Measurements from ENCODE around the gene TAMALIN. TPM values are rescaled to one million over a fixed set of nuclear protein-coding genes. Genes with fewer than 3 reads are reported as not detected.
A peak's percentile ranks its signal among the peaks of the same experiment; 100 is the strongest.

TAMALIN gene
- 10 to 100 TPM; 30.5 to 31.7 TPM for total RNA-seq
- polyA plus RNA-seq: 1 to 10 TPM; 1.2 to 5.3 TPM

- intact Hi-C loops (cut with micrococcal nuclease): loop anchor here (1.0 kb wide), 1 partner anchor 17 kb away; no protein-coding TSS in a partner anchor
- Histone ChIP-seq H3K27me3 (ENCODE audit: insufficient read depth, low read length) (no peaks in the 10 kb centered on the region), H3K9me3 (ENCODE audit: control insufficient read depth in 1 of 2, low read length in 2 of 2) (no peaks in the 10 kb centered on the region), H3K4me1 (ENCODE audit: insufficient read depth, low read length) (peaks cover 28% of the 10 kb centered on the region), H3K27ac (ENCODE audit: low read depth, low read length) (peak within 1 kb of the TSS; percentile 91), H3K36me3 (ENCODE audit: insufficient read depth, low read length) (peaks cover 12% of the 10 kb centered on the region), H3K4me3 (ENCODE audit: low read length in 2 of 2) (peak within 1 kb of the TSS; percentile 29 to 83)
- Mint-ChIP-seq H3K9me3 (peaks cover 0 to 3% (median 0%) of the 10 kb centered on the region in 8 donors), H3K36me3 (peaks cover 12 to 34% of the 10 kb centered on the region in 2 donors), H3K4me1 (peaks cover 12 to 44% (median 24%) of the 10 kb centered on the region in 4 donors), H3K4me3 (peak within 1 kb of the TSS; percentile 86 to 95 (median 94)), H3K27me3 (peaks cover 0 to 2% of the 10 kb centered on the region in 2 donors), H3K27ac (peak within 1 kb of the TSS; percentile 92 to 98 (median 97))
- peak; percentile 84 to 86 (median 85) for DNase-seq
- CTCF ChIA-PET (ENCODE audit: partially characterized antibody): interaction anchor here (1.1 to 34.6 kb wide), 3 partner anchors 13 to 75 kb away, joined by 3 to 1048 read pairs (median 50); no protein-coding TSS in a partner anchor
- POLR2A ChIA-PET (ENCODE audit: partially characterized antibody): interaction anchor here (1.3 to 8.8 kb wide), 6 partner anchors 14 to 999 kb away, joined by 3 to 187 read pairs (median 16); partner anchors contain the start of genes ATG101, EIF4B and NR4A1
Observed at GRCh38 chr12:52006726-52007157, at the start of gene TAMALIN. TAMALIN (plus strand) TSS chr12:52006946; CDS start chr12:52007020, 74 bp downstream.

DNA sequence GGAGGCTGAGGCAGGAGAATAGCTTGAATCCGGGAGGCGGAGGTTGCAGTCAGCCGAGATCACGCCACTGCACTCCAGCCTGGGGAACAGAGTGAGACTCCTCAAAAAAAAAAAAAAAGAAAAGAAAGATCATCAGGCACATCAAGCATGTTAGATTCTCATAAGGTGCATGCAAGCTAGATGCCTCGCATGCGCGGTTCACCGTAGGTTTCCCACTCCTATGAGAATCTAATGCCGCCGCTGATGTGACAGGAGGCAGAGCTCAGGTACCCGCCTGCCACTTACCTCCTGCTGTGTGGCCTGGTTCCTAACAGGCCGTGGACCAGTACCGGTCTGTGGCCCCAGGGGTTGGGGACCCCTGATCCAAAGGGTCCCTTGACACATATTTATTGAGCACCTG is 48.2 kb upstream of the TAMALIN start:
- DNase-seq: no peak
- Histone ChIP-seq H3K36me3 (ENCODE audit: insufficient read depth, low read length) (no peaks in the 10 kb centered on the region), H3K9me3 (ENCODE audit: control insufficient read depth in 1 of 2, low read length in 2 of 2) (no peaks in the 10 kb centered on the region), H3K4me3 (ENCODE audit: low read length in 2 of 2) (no peak overlapping the region), H3K27me3 (ENCODE audit: insufficient read depth, low read length) (no peaks in the 10 kb centered on the region), H3K4me1 (ENCODE audit: insufficient read depth, low read length) (peaks cover 25% of the 10 kb centered on the region), H3K27ac (ENCODE audit: low read depth, low read length) (no peak overlapping the region)
- Mint-ChIP-seq H3K9me3 (no peaks in the 10 kb centered on the region), H3K27me3 (no peaks in the 10 kb centered on the region), H3K36me3 (peaks cover 7 to 11% of the 10 kb centered on the region in 2 donors), H3K4me3 (no peak overlapping the region), H3K27ac (peak overlapping the region in 1 of 7 donors; percentile 6), H3K4me1 (peaks cover 47 to 62% (median 56%) of the 10 kb centered on the region in 4 donors)
- ChIA-PET CTCF (ENCODE audit: partially characterized antibody) (interaction anchor here (6.7 kb wide), 1 partner anchor 14 kb away, joined by 61 read pairs; no protein-coding TSS in a partner anchor), POLR2A (ENCODE audit: partially characterized antibody) (no interaction called here)
- intact Hi-C loops (cut with micrococcal nuclease): no loop called here

DNA sequence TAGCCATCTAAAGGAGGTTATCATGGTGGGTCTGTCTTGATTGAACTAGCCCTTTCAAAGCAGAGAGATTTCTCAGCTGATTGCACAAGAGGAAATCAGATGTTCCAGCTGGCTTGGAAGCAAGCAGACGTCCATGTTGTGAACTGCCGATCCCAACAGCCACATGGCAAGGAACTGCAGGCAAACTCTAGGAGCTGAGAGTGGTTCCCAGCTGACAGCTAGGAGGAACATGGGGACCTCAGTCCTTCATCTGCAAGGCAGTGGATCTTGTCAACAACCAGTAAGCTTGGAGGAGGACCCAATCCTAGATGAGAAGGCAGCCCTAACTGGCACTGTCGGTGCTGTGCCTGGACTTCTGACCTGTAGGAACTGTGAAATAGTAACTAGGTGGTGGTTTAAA is 47.5 kb upstream of the TAMALIN start:
- Histone ChIP-seq H3K4me1 (ENCODE audit: insufficient read depth, low read length) (peaks cover 19% of the 10 kb centered on the region), H3K27me3 (ENCODE audit: insufficient read depth, low read length) (no peaks in the 10 kb centered on the region), H3K4me3 (ENCODE audit: low read length in 2 of 2) (no peak overlapping the region), H3K36me3 (ENCODE audit: insufficient read depth, low read length) (no peaks in the 10 kb centered on the region), H3K9me3 (ENCODE audit: control insufficient read depth in 1 of 2, low read length in 2 of 2) (no peaks in the 10 kb centered on the region), H3K27ac (ENCODE audit: low read depth, low read length) (no peak overlapping the region)
- Mint-ChIP-seq H3K4me3 (peak overlapping the region in 1 of 8 donors; percentile 60), H3K27ac (peak overlapping the region in 4 of 7 donors; percentile 6 to 81 (median 41)), H3K9me3 (no peaks in the 10 kb centered on the region), H3K4me1 (peaks cover 41 to 55% (median 49%) of the 10 kb centered on the region in 4 donors), H3K27me3 (no peaks in the 10 kb centered on the region), H3K36me3 (peaks cover 7 to 11% of the 10 kb centered on the region in 2 donors)
- no peak for DNase-seq
- ChIA-PET CTCF (ENCODE audit: partially characterized antibody) (interaction anchor here (6.7 kb wide), 1 partner anchor 13 kb away, joined by 61 read pairs; no protein-coding TSS in a partner anchor), POLR2A (ENCODE audit: partially characterized antibody) (no interaction called here)
- intact Hi-C loops (cut with micrococcal nuclease): no loop called here

- no peak for DNase-seq
- no peak overlapping the region for H3K27ac ChIP-seq (ENCODE audit: low read depth, low read length)
- H3K27me3 Mint-ChIP-seq: no peaks in the 10 kb centered on the region
- H3K4me3 ChIP-seq (ENCODE audit: low read length in 2 of 2): no peak overlapping the region
- H3K36me3 Mint-ChIP-seq: peaks cover 7 to 11% of the 10 kb centered on the region in 2 donors
- no peak overlapping the region for H3K4me3 Mint-ChIP-seq
- peaks cover 16% of the 10 kb centered on the region for H3K4me1 ChIP-seq (ENCODE audit: insufficient read depth, low read length)
- peaks cover 38 to 48% (median 42%) of the 10 kb centered on the region in 4 donors for H3K4me1 Mint-ChIP-seq
- H3K9me3 ChIP-seq (ENCODE audit: control insufficient read depth in 1 of 2, low read length in 2 of 2): no peaks in the 10 kb centered on the region
- peak overlapping the region in 2 of 7 donors; percentile 23 to 53 for H3K27ac Mint-ChIP-seq
- intact Hi-C loops (cut with micrococcal nuclease): no loop called here
- no peaks in the 10 kb centered on the region for H3K36me3 ChIP-seq (ENCODE audit: insufficient read depth, low read length)
- H3K9me3 Mint-ChIP-seq: no peaks in the 10 kb centered on the region
- ChIA-PET CTCF (ENCODE audit: partially characterized antibody) (interaction anchor here (1.3 to 6.7 kb wide), 2 partner anchors 13 to 33 kb away, joined by 3 to 61 read pairs; no protein-coding TSS in a partner anchor), POLR2A (ENCODE audit: partially characterized antibody) (no interaction called here)
- H3K27me3 ChIP-seq (ENCODE audit: insufficient read depth, low read length): no peaks in the 10 kb centered on the region
Observed at GRCh38 chr12:51959921-51960320, 46.8 kb upstream of the TAMALIN start.

DNA sequence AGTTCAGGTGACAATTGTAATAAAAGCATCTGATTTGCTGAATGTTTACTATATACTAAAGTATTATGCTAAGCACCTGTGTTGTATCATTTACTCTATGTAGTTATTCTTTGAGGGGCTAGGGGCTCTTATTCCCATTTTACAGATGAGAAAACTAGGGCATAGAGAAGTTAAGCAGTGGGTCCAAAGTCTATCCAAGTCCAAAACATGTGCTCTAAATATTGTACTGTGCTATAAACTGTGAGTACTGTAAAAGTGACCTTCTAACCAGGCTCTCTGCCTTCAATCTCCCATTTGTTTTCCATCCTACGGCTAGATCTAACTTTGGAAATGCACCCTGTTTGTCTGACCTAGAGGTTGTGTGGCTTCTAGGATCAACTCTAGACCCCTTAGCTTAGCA is 46.3 kb upstream of the TAMALIN start:
- ChIA-PET CTCF (ENCODE audit: partially characterized antibody) (interaction anchor here (1.3 to 6.7 kb wide), 3 partner anchors 12 to 64 kb away, joined by 3 to 61 read pairs (median 6); no protein-coding TSS in a partner anchor), POLR2A (ENCODE audit: partially characterized antibody) (no interaction called here)
- Mint-ChIP-seq H3K27ac (peak overlapping the region in 1 of 7 donors; percentile 1), H3K36me3 (peaks cover 7 to 11% of the 10 kb centered on the region in 2 donors), H3K9me3 (no peaks in the 10 kb centered on the region), H3K4me1 (peaks cover 34 to 42% (median 38%) of the 10 kb centered on the region in 4 donors), H3K27me3 (no peaks in the 10 kb centered on the region), H3K4me3 (no peak overlapping the region)
- no peak overlapping the region for H3K27ac ChIP-seq (ENCODE audit: low read depth, low read length)
- H3K4me3 ChIP-seq (ENCODE audit: low read length in 2 of 2): no peak overlapping the region
- no peaks in the 10 kb centered on the region for H3K27me3 ChIP-seq (ENCODE audit: insufficient read depth, low read length)
- H3K4me1 ChIP-seq (ENCODE audit: insufficient read depth, low read length): peaks cover 16% of the 10 kb centered on the region
- no peaks in the 10 kb centered on the region for H3K36me3 ChIP-seq (ENCODE audit: insufficient read depth, low read length)
- no peaks in the 10 kb centered on the region for H3K9me3 ChIP-seq (ENCODE audit: control insufficient read depth in 1 of 2, low read length in 2 of 2)
- intact Hi-C loops (cut with micrococcal nuclease): no loop called here
- no peak for DNase-seq

GRCh38 chr12:51960890-51961289 is 45.9 kb upstream of the TAMALIN start:
- Histone ChIP-seq H3K4me3 (ENCODE audit: low read length in 2 of 2) (no peak overlapping the region), H3K36me3 (ENCODE audit: insufficient read depth, low read length) (no peaks in the 10 kb centered on the region), H3K4me1 (ENCODE audit: insufficient read depth, low read length) (peaks cover 16% of the 10 kb centered on the region), H3K27ac (ENCODE audit: low read depth, low read length) (no peak overlapping the region), H3K27me3 (ENCODE audit: insufficient read depth, low read length) (no peaks in the 10 kb centered on the region), H3K9me3 (ENCODE audit: control insufficient read depth in 1 of 2, low read length in 2 of 2) (no peaks in the 10 kb centered on the region)
- Mint-ChIP-seq H3K27ac (peak overlapping the region in 5 of 7 donors; percentile 1 to 61 (median 43)), H3K4me3 (peak overlapping the region in 1 of 8 donors; percentile 17), H3K36me3 (peaks cover 7 to 11% of the 10 kb centered on the region in 2 donors), H3K4me1 (peaks cover 30 to 39% (median 37%) of the 10 kb centered on the region in 4 donors), H3K27me3 (no peaks in the 10 kb centered on the region), H3K9me3 (no peaks in the 10 kb centered on the region)
- intact Hi-C loops (cut with micrococcal nuclease): no loop called here
- ChIA-PET CTCF (ENCODE audit: partially characterized antibody) (interaction anchor here (1.3 to 6.7 kb wide), 3 partner anchors 12 to 64 kb away, joined by 3 to 61 read pairs (median 6); no protein-coding TSS in a partner anchor), POLR2A (ENCODE audit: partially characterized antibody) (no interaction called here)
- DNase-seq: no peak

- no peaks in the 10 kb centered on the region for H3K27me3 ChIP-seq (ENCODE audit: insufficient read depth, low read length)
- Mint-ChIP-seq H3K9me3 (no peaks in the 10 kb centered on the region), H3K27me3 (no peaks in the 10 kb centered on the region), H3K4me1 (peaks cover 26 to 38% (median 34%) of the 10 kb centered on the region in 4 donors), H3K27ac (peak overlapping the region in 4 of 7 donors; percentile 49 to 82 (median 64)), H3K36me3 (peaks cover 7 to 11% of the 10 kb centered on the region in 2 donors), H3K4me3 (peak overlapping the region in 1 of 8 donors; percentile 24)
- CTCF ChIA-PET (ENCODE audit: partially characterized antibody): interaction anchor here (0.8 to 6.7 kb wide), 5 partner anchors 11 to 63 kb away, joined by 3 to 61 read pairs (median 6); no protein-coding TSS in a partner anchor
- no peaks in the 10 kb centered on the region for H3K36me3 ChIP-seq (ENCODE audit: insufficient read depth, low read length)
- H3K27ac ChIP-seq (ENCODE audit: low read depth, low read length): no peak overlapping the region
- POLR2A ChIA-PET (ENCODE audit: partially characterized antibody): interaction anchor here (0.6 to 1.4 kb wide), 4 partner anchors 9 to 42 kb away, joined by 3 to 4 read pairs (median 3); no protein-coding TSS in a partner anchor
- intact Hi-C loops (cut with micrococcal nuclease): no loop called here
- no peaks in the 10 kb centered on the region for H3K9me3 ChIP-seq (ENCODE audit: control insufficient read depth in 1 of 2, low read length in 2 of 2)
- DNase-seq: no peak
- H3K4me1 ChIP-seq (ENCODE audit: insufficient read depth, low read length): peaks cover 16% of the 10 kb centered on the region
- H3K4me3 ChIP-seq (ENCODE audit: low read length in 2 of 2): no peak overlapping the region
Observed at GRCh38 chr12:51961834-51962233, 44.9 kb upstream of the TAMALIN start.
